ENCODE results near the gene SUDS3.
A peak's percentile ranks its signal among the peaks of the same experiment; 100 is the strongest.

The SUDS3 gene

GRCh38 chr12:118355843-118356242, 20.5 kb upstream of the SUDS3 start:
- TF ChIP-seq, protein P1, sequence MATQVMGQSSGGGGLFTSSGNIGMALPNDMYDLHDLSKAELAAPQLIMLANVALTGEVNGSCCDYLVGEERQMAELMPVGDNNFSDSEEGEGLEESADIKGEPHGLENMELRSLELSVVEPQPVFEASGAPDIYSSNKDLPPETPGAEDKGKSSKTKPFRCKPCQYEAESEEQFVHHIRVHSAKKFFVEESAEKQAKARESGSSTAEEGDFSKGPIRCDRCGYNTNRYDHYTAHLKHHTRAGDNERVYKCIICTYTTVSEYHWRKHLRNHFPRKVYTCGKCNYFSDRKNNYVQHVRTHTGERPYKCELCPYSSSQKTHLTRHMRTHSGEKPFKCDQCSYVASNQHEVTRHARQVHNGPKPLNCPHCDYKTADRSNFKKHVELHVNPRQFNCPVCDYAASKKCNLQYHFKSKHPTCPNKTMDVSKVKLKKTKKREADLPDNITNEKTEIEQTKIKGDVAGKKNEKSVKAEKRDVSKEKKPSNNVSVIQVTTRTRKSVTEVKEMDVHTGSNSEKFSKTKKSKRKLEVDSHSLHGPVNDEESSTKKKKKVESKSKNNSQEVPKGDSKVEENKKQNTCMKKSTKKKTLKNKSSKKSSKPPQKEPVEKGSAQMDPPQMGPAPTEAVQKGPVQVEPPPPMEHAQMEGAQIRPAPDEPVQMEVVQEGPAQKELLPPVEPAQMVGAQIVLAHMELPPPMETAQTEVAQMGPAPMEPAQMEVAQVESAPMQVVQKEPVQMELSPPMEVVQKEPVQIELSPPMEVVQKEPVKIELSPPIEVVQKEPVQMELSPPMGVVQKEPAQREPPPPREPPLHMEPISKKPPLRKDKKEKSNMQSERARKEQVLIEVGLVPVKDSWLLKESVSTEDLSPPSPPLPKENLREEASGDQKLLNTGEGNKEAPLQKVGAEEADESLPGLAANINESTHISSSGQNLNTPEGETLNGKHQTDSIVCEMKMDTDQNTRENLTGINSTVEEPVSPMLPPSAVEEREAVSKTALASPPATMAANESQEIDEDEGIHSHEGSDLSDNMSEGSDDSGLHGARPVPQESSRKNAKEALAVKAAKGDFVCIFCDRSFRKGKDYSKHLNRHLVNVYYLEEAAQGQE (IDR thresholded peaks at IDR 0.05; ENCODE audit: insufficient replicate concordance, low read depth), result no peak
- TF ChIP-seq CTCF (IDR thresholded peaks at IDR 0.05; ENCODE audit: insufficient read depth, low read length) (no peak), GABPA (IDR thresholded peaks at IDR 0.05; ENCODE audit: low read depth) (no peak), SPI1 (IDR thresholded peaks at IDR 0.05; ENCODE audit: borderline replicate concordance, low read depth) (no peak), POLR2AphosphoS5 (IDR thresholded peaks at IDR 0.05; ENCODE audit: low read depth) (no peak)
- no peak for DNase-seq (ENCODE audit: low read depth in 1 of 2, low spot score in 1 of 2)
- H3K4me3 ChIP-seq (replicated peaks; ENCODE audit: insufficient read depth, low read length), result no peak overlapping the region
- peak overlapping the region; percentile 24 for H3K27ac ChIP-seq (replicated peaks)
- no peaks in the 10 kb centered on the region for H3K27me3 ChIP-seq (ENCODE audit: insufficient read depth, poor library complexity, severe bottlenecking)

DNA sequence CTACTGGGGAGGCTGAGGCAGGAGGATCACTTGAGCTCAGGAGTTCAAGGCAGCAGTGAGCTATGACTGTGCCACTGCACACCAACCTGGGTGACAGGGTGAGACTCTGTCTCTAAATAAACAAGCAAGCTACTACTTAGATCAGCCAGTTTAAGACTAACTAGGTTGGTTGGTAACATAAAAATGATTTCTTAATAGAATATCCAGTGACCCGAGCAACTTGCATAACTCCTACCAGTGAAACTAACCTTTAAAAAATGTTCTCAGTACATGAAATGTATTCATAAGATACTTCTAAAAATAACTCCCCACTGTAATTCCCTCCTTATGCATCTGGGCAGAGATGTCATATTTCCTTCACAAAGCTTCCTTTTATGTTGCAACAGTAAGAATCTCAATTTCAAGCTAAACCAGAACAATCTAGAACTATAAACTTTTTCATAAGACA, 19.5 kb upstream of the SUDS3 start:
- H3K27me3 ChIP-seq (ENCODE audit: insufficient read depth, poor library complexity, severe bottlenecking), result no peaks in the 10 kb centered on the region
- DNase-seq (ENCODE audit: low read depth in 1 of 2, low spot score in 1 of 2), result peak in 1 of 2 experiments; percentile 69
- TF ChIP-seq GABPA (IDR thresholded peaks at IDR 0.05; ENCODE audit: low read depth), result no peak
- TF ChIP-seq, protein P1 (IDR thresholded peaks at IDR 0.05; ENCODE audit: insufficient replicate concordance, low read depth), result no peak
- H3K4me3 ChIP-seq (replicated peaks; ENCODE audit: insufficient read depth, low read length), result peak overlapping the region; percentile 46
- peak overlapping the region; percentile 86 for H3K27ac ChIP-seq (replicated peaks)

DNA sequence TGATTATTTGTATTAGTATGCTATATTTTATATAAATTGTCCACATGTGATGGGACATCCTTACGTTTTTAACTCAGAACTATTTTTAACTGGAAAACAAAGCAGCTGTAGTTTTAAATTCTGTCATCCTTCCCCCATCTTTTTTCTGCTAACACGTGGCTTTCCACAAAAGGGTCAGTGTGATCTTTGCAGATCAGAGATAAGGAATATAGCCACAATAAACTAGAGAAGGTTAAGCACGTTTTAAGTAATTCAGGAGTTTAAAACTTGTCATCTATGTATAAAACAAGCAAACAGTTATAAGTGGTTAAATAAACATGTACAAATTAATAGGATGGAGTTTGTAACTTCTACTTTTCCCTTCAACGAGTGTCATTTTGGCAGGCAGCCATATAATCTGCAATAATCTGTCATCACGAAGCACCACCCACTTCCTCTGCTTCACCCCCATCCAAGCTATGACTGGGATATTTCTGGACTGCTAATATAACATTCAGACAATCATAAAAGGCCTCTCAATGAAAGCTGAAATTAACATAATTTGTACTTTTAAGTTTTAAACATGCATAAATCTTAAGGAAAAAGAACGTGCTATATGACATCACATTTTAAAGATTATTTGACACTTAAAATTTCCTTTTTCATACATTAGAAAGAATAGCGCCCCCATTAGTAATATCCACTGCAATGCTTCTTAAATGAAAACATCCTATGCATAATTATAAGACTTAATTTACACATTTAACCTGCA, 18.9 kb upstream of the SUDS3 start:
- Histone ChIP-seq H3K4me3 (replicated peaks; ENCODE audit: insufficient read depth, low read length) (peak overlapping the region; percentile 46), H3K27me3 (ENCODE audit: insufficient read depth, poor library complexity, severe bottlenecking) (no peaks in the 10 kb centered on the region), H3K27ac (replicated peaks) (peak overlapping the region; percentile 86)
- DNase-seq (ENCODE audit: low read depth in 1 of 2, low spot score in 1 of 2), result peak; percentile 64 to 89
- peak; percentile 44; the same call in 1 of the 2 replicates for TF ChIP-seq POLR2AphosphoS5 (IDR thresholded peaks at IDR 0.05; ENCODE audit: low read depth)
- peak; percentile 42 for TF ChIP-seq CTCF (IDR thresholded peaks at IDR 0.05; ENCODE audit: insufficient read depth, low read length)
- no peak for TF ChIP-seq GABPA (IDR thresholded peaks at IDR 0.05; ENCODE audit: low read depth)
- TF ChIP-seq, protein P1 (IDR thresholded peaks at IDR 0.05; ENCODE audit: insufficient replicate concordance, low read depth), result peak; percentile 11
- TF ChIP-seq SPI1 (IDR thresholded peaks at IDR 0.05; ENCODE audit: borderline replicate concordance, low read depth), result peak; percentile 90

Data from HL-60 (cell line).